Kidney tubule cell (primary cell): ENCODE results near the gene EEFSEC.

ENCODE experiments used
- DNase-seq: peaks from one replicate; pipeline ENCODE4 v3.0.0-alpha.2; 2018; ENCODE audit warnings: low spot score

EEFSEC gene

GRCh38 chr3:128447561-128448013 lies 294.3 kb downstream of the EEFSEC start:
- DNase-seq: peak; percentile 81

GRCh38 chr3:128448491-128448890 lies 295.2 kb downstream of the EEFSEC start:
- no peak for DNase-seq

- DNase-seq: no peak
Measured at GRCh38 chr3:128449111-128449638, 295.9 kb downstream of the EEFSEC start.

- no peak for DNase-seq
Measured at GRCh38 chr3:128452120-128452519, 298.8 kb downstream of the EEFSEC start.

- no peak for DNase-seq
Measured at GRCh38 chr3:128452678-128453275, 299.5 kb downstream of the EEFSEC start.

GRCh38 chr3:128453501-128454309 lies 300.4 kb downstream of the EEFSEC start:
- DNase-seq: no peak

- DNase-seq: no peak
Measured at GRCh38 chr3:128454310-128454618, 301.0 kb downstream of the EEFSEC start.

GRCh38 chr3:128455116-128455515 lies 301.8 kb downstream of the EEFSEC start:
- no peak for DNase-seq

GRCh38 chr3:128455786-128456748 lies 302.8 kb downstream of the EEFSEC start:
- no peak for DNase-seq

- DNase-seq: no peak
Measured at GRCh38 chr3:128456776-128457715, 303.8 kb downstream of the EEFSEC start.

- no peak for DNase-seq
Measured at GRCh38 chr3:128457937-128458336, 304.7 kb downstream of the EEFSEC start.
